ENCODE data around the gene PARD3. TPM values are rescaled to one million over a fixed set of nuclear protein-coding genes. Genes with fewer than 3 reads are reported as not detected.
A peak's percentile ranks its signal among the peaks of the same experiment; 100 is the strongest.

Gene PARD3
- polyA plus RNA-seq, 2 of the 4 experiments (the other 2 are of a cell fraction): 110 to 200 TPM

GRCh38 chr10:34467364-34467763 lies 347.7 kb downstream of the PARD3 start:
- Histone ChIP-seq H3K27ac (peak overlapping the region in 1 of 2 experiments; percentile 45; a peak in 3 of 6 replicates), H3K4me1 (peaks cover 57% of the 10 kb centered on the region), H3K9me3 (no peaks in the 10 kb centered on the region), H3K4me2 (no peak overlapping the region), H3K4me3 (no peak overlapping the region)
- 94% methylated on average over 3 of the region's 3 CpGs for WGBS (ENCODE audit: missing lambda C conversion rate)
- FAIRE-seq (no peak), ATAC-seq (no peak), DNase-seq (ENCODE audit: low read depth in 1 of 2, low spot score in 1 of 2) (no peak)
- ChIA-PET CTCF (interaction anchor here (1.4 kb wide), 1 partner anchor 51 kb away, joined by 3 read pairs; no protein-coding TSS in a partner anchor), POLR2A (no interaction called here)
- no peak for TF ChIP-seq CEBPB (IDR thresholded peaks at IDR 0.05)

GRCh38 chr10:34465678-34466077 lies 349.4 kb downstream of the PARD3 start:
- ChIA-PET POLR2A (no interaction called here), CTCF (interaction anchor here (0.8 kb wide), 1 partner anchor 23 kb away, joined by 3 read pairs; no protein-coding TSS in a partner anchor)
- TF ChIP-seq HES2 (IDR thresholded peaks at IDR 0.05) (no peak), BCL3 (IDR thresholded peaks at IDR 0.05) (no peak), USF2 (IDR thresholded peaks at IDR 0.05) (no peak), CHD4 (IDR thresholded peaks at IDR 0.05; ENCODE audit: borderline replicate concordance) (no peak), RAD21 (conservative IDR thresholded peaks at IDR 0.05 in 1 of 2, IDR thresholded peaks at IDR 0.05 in 1 of 2) (no peak), CTCF (IDR thresholded peaks at IDR 0.05) (no peak), FOSB (CRISPR knock-in tag; IDR thresholded peaks at IDR 0.05) (no peak), MAFK (IDR thresholded peaks at IDR 0.05; ENCODE audit: partially characterized antibody) (no peak), JUNB (IDR thresholded peaks at IDR 0.05) (no peak), TP53 (CRISPR knock-in tag; IDR thresholded peaks at IDR 0.05) (no peak), HOXA7 (CRISPR knock-in tag; IDR thresholded peaks at IDR 0.05) (no peak), NR3C1 (IDR thresholded peaks at IDR 0.05) (no peak), POLR2A (IDR thresholded peaks at IDR 0.05; ENCODE audit: low read length) (no peak), JUN (IDR thresholded peaks at IDR 0.05) (no peak), GATA3 (IDR thresholded peaks at IDR 0.05; ENCODE audit: borderline replicate concordance) (no peak), HMGXB4 (CRISPR knock-in tag; IDR thresholded peaks at IDR 0.05; ENCODE audit: borderline replicate concordance) (no peak), EHMT2 (IDR thresholded peaks at IDR 0.05; ENCODE audit: low read depth) (no peak), MAX (IDR thresholded peaks at IDR 0.05) (no peak)
- Histone ChIP-seq H3K9me3 (no peaks in the 10 kb centered on the region), H3K4me3 (no peak overlapping the region), H3K4me2 (peak overlapping the region; percentile 33), H3K4me1 (peaks cover 40% of the 10 kb centered on the region), H3K27ac (peak overlapping the region; percentile 47 to 72; a peak in 5 of 6 replicates)
- DNase-seq (ENCODE audit: low read depth in 1 of 2, low spot score in 1 of 2): no peak
- peak in 1 of 2 experiments; percentile 45; a peak in 1 of 6 replicates for ATAC-seq
- WGBS (ENCODE audit: missing lambda C conversion rate): 56% methylated on average over 3 of the region's 3 CpGs
- FAIRE-seq: no peak

Measured in A549 (cell line).